HG02938 (cell line): ENCODE measurements around the gene GTF2IRD1.
"Not testable (repeated sequence)": the region's sequence is repeated elsewhere in the genome, so short reads cannot be mapped to it uniquely, and the experiment has no call there.

Experiments
- ATAC-seq: cut with Tn5 transposase; IDR thresholded peaks from one replicate; pipeline ENCODE4 v1.9.1; 2021; ENCODE audit warnings: mild to moderate bottlenecking, moderate library complexity; ENCODE audit not compliant: unreplicated experiment

The GTF2IRD1 gene

DNA sequence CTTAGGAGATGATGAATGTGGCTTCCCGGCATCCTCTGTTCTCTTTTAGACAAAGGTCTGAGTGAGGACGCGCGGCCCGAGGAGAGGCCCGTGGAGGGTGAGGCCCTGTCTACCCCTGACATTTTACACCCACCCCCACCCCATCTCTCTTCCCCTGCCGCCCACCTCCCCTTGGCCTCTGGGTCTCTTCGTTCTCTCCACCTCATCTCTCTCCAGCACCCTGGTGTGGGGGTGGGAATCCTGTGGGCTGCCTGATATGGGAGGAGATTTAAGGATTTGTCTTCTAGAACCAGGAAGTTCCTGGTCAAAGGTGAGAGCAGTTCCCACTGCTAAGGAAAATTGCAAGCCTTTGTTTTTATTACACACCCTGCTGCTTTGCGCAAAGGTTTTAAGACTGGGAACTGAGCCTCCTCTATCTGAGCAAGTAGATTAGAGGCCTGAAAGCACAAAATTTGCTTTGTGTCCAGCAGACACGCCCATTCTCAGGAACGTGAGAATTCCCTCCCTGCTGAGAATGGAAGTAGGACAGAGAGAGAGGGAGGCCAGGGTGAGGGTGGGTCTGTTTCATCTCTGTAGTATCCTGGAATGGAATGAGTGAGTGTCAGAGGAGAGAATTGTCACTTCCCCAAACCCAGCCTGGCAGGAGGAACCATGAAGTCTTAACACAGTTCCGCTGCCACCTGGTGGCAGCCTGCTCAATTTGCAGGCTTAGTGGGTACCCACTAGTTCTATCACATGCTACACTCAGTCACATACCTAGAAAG lies 91.2 kb downstream of the GTF2IRD1 start:
- ATAC-seq = no peak

DNA sequence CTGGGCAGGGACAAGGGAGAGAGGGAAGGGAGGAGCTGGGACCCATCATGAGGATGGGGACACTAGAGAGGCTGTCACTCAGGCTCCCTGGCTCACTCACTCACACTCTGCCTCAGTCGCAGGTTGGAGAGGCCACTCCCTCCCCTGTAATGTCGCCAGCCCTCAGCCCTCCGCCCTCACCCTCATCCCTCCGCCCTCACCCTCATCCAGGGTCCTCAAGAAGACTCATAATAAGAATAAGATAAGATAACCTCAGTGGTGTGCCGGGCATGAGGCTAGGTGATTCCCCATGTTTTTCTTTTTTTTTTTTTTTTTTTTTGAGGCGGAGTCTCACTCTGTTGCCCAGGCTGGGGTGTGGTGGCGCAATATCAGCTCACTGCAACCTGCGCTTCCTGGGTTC lies 92.2 kb downstream of the GTF2IRD1 start:
- no peak for ATAC-seq

DNA sequence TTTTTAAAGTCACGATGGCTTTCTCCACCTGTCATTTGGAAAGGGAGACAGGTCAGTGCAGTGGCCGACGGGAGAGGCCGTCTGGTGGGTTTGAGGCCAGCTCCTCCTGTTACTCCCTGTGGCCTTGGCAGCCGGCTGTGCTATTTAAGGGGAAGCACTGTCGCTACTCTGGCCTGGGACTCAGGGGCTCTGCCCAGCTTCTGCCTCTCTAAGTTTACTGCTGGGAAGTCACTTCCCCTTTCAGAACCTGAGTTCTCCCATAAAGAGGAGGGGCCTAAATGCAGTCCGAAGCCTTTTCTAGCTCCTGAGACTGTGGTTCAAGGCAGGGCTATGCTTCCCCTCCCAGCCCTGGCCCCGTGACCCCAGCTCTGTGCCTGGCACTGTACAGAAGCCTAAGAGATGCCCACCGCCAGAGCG lies 99.9 kb downstream of the GTF2IRD1 start:
- ATAC-seq = not testable (repeated sequence)

DNA sequence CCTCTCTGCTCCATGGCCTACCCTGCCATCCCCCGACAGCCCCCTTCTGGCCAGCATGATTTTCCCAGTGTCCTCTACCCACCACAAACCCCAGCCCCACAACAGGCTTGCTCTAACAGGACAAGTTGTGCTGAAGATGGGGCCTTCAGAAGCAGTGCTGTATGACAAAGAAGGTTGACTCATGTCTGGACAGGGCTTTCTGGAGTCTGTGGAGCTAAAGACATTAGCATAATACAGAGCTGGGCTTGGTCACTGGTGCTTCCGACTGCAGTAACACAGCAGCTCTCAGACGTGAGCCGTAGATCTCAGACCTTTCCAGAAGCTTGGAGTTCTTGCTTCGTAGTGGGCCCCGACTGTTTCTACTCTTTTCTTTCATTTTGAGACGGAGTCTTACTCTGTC lies 100.5 kb downstream of the GTF2IRD1 start:
- ATAC-seq = no peak

DNA sequence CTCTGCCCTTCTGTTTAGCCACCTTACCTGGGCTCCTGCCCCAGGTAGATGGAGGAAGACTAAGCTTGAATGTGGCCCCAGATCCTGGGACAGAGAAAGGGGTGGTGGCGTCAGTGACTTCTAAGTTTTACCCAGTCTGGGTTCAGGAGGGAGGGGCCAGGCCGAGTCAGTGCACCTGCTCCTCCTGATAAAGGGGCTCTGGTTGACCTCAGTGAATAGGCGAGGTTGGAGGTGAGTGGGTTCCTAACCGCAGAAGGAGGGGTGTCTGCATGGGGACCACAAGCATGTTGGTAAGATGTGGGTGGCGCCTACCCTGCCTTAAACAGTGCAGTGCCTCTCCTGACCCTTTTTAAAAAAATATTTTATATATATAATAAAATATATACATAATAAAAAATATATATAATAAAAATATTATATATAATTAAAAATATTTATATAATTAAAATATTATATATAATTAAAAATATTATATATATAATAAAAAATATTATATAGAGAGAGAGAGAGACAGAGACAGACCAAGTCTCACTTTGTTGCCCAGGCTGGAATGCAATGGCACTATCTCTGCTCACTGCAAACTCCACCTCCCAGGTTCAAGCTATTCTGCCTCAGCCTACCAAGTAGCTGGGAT lies 106.5 kb downstream of the GTF2IRD1 start:
- ATAC-seq = no peak

DNA sequence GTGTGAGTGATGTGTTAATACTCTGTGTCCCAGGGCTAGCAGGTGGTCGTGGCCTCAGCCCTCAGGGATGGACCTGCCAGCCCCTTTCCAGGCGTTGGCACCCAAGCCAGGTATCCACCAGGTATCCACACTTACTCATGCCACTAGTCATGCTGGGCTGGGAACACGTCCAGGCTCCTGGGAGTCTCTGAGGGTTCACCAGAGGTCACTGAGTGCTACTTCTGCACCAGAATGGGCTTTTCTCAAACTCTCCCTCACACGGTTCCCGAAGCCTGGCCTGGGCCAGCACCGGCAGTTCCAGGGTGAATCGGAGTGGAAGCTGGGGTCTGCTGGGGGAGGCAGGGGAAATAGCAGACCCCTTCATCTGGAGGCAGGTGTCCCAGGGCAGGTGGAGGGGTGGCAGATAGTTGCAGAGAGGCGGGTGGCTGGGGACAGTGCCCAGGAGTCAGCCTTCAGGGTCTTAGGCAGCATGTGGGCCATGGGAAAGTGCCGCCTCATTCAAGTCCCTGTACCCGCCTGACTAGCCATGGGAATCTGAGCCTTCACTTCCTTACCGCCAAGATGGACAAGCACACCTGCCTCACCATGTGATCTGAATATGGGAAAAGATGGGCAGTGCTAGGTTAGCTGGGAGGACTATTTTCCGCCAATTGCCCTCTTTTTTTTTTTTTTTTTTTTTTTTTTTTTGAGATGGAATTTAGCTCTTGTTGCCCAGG lies 108.3 kb downstream of the GTF2IRD1 start:
- no peak for ATAC-seq

DNA sequence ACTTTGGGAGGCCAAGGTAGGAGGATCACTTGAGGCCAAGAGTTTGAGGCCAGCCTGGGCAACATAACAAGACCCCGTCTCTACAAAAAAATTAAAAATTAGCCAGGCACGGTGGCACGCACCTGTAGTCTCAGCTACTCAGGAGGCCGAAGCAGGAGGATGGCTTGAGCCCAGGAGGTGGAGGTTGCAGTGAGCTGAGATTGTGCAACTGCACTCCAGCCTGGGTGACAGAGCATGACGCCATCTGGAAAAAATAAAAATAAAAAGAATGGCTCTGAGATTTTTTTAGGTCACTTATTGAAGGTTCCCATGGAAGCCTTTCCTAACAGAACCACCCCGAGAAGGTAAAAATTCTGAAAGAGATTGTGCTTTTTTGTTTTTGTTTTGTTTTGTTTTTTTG lies 109.9 kb downstream of the GTF2IRD1 start:
- ATAC-seq = not testable (repeated sequence)

DNA sequence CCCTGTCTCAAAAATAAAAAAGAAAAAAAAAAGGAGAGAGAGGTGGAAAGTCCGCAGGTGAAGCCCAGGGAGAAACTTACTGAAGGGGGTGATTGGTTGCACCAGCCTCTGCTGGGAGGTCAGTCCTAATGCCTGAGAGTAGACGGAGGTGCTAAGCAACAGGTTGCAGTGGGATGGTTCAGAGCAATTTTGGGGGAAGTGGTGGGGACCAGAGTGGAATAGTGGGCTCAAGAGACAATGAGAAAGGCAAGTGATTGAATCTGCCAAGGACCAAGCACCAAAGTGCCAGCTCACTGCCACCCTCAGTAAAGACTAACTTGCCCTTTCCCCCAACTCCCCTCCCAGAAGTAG lies 113.6 kb downstream of the GTF2IRD1 start:
- no peak for ATAC-seq

DNA sequence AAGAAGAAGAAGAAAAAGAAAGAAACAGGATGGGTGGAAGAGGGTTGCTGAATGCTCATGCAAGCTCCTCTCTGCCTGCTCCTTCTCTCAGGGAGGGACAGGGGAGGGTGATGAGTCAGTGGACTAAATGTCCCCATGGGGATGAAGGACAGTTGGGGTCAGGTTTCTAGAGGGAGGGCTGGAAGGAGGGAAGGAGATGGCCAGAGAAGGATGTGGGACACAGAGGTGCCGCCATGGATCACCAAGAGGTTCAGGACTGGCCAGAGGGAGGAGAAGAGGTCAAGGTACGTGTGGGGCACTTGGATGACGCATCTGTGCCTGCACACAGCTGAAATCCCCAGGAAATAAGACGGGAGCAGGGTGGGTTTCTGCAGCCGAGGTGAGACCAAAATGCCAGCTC lies 115.0 kb downstream of the GTF2IRD1 start:
- ATAC-seq = no peak

DNA sequence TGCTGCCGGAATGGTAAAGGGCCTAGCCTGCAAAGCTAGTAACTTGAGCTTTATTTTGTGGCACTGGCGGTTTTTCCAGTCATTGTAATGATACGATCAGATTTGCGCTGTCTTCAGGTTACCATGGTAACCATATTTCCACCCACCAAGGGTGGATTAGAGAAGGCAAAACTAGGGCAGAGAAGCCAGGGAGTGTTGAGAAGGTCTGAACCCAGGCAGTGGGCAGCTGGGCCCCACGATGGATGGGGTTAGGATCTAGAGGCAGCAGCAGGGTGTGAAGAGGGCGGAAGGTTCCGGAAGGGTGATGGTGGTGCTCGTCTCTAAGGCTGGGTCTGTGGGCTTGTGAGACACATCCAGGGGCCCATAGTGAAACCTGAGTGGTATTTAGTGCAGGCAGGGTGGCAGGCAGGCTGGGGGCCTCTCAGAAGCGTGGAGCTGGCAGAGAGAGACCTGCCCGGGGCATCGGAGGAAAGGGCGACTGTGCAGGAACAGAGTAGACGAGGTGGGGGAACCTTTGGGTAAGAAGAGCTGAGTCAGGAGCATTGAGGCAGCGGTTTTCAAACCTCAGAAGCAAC lies 115.9 kb downstream of the GTF2IRD1 start:
- ATAC-seq = no peak

DNA sequence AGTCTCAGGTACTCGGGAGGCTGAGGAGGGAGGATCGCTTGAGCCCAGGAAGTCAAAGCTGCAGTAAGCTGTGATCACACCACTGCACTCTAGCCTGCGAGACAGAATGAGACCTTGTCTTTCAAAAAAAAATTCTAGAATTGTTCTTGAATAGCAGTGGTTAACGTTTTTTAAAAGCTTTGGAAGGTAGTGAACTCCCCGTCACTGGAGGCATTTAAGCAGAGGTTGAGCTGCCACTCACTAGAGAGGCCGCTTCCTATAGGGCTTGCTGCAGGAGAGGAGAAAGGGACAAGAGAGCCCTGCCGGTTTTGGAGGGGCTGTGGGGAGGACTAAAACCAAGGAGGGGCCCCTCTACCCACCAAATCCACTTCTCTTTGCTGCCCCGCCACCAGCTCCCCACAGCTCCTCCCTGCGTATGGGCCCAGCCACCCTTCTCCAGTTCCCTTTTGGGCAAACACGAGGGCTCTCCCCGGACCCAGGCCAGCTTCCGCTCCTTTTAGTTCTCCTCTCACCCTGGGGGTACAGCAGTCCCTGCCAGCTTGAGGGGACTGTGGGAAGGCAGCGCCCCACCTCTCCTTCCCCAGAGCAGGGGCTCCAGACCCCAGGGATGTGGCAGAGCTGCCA lies 116.9 kb downstream of the GTF2IRD1 start:
- ATAC-seq = no peak

DNA sequence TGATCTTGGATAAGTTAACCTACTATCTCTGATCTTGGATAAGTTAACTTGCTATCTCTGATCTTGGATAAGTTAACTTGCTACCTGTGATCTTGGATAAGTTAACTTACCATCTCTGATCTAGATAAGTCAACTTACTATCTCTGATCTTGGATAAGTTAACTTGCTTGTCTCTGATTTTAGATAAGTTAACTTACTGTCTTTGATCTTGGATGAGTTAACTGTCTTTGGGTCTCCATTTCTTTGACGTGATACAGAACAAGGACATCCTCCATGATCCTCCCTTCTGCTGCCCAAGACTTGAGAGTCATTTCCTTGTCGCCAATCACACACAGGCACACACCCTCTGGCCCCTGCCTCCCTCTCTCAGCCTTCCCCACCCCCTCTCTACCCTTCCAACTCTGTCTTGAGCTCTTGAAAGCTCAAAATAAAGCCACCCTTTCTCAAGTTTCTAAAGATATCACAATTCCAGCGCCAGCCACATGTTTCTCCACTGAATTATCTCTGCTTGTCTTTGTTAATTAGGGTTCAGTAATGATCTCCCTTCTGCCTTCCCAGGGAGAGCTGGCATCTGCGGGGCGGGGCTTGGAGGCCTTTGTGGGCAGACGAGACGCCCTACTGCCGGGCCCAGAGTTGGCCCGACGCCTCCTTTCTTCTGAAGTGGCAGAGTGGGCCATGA lies 118.7 kb downstream of the GTF2IRD1 start:
- no peak for ATAC-seq

DNA sequence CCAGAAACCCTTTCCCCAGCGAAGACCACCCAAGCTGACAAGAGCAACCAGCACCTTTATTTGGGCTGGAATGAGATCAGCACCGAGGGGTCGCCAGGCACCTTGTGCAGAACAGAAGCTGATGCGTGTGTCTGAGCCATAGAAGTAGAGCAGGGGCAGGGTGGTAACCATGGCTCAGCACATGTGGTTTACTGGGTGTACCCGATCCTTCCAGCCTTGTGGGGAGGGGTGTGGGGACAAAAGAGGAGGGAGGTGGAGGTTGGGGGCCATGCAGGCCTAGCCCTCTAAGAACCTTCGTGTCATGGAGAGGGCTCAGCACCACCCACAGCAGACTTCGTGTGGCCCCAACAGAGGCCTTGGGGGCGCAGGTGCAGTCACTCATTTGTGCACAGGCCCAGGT lies 119.8 kb downstream of the GTF2IRD1 start:
- no peak for ATAC-seq

DNA sequence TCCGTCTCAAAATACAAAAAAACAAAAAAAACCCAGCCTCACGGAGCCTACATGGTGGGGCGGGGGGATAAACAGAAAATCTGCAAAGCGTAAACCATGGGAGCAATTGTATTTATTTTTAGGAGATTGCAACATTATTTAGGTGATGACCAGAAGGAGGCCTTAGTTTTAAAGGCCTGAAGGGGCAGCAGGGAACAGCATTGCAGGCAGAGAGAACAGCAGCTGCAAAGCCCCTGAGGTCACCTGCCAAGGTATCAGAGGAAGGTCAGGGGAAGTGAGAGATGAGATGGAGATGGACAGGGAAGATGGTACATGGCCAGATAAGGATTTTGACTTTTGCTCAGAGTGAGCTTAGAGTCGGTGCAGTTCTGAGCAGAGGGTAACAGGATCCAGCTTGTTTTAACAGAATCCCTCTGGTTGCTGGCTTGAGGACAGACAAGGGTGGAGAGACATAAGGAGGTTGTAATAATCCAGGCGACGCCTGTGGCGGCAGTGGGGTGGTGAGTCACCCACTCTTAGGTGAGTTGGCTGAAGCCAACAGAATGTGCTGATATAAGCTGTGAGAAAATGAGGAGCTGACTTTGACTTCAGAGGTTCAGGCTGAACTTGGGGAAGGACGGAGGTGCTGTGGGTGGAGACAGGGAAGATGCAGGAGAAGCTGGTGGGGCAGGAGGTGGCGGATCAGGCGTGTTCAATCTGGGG lies 121.5 kb downstream of the GTF2IRD1 start:
- no peak for ATAC-seq

DNA sequence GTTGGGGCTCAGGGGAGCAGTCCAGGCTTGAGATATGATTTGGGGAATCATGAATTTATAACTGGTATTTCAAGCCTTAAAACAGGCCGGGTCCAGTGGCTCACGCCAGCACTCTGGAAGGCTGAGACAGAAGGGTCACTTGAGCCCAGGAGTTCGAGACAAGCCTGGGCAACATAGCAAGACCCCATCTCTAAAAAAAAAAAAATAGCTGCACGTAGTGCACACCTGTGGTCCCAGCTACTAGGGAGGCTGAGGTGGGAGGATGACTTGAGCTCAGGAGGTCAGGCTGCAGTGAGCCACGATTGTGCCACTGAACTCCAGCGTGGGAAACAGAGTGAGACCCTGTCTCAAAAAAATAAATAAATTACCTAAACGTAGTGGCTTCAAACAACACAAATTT lies 122.1 kb downstream of the GTF2IRD1 start:
- no peak for ATAC-seq

DNA sequence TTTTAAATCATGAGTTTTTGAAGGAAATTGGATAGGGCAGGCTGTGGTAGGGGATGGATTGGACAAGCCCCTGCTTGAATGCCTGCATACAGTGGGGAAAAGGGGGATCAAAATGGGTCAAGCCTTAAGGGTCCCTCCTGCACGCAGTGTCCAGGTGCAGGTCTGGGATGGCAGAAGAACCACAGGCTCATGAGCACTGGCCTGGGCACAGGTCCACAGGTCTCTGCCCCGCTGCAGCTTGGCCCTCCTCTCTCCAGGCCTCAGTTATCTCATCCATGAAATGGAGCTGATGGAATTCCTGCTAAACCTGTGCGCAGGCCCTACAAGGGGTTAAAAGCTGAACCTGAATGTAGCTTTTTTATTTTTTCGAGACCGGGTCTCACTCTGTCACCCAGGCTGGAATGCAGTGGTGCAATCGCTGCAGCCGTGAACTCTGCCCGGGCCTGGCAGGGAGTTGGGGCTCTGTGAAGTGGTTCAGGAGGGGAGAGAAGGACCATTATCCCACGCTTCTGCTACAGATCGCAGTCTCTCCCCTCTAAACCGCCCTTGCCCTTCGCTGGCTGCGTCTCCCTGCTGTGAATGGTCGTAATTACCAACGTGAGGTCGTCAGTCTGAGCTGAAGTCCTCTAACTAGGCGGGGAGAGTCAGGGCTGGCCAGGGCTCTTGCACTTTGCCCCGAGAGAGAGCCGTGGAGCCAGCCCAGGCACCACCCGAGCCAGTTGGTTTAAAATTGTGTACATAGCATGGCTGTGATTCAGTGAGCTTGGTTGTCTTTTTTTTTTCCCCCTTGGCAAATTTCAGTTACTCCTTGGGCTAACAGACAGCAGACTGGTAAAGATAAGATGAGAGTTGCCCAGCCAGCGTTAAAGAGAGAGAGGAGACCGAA lies 126.3 kb downstream of the GTF2IRD1 start:
- ATAC-seq = no peak

DNA sequence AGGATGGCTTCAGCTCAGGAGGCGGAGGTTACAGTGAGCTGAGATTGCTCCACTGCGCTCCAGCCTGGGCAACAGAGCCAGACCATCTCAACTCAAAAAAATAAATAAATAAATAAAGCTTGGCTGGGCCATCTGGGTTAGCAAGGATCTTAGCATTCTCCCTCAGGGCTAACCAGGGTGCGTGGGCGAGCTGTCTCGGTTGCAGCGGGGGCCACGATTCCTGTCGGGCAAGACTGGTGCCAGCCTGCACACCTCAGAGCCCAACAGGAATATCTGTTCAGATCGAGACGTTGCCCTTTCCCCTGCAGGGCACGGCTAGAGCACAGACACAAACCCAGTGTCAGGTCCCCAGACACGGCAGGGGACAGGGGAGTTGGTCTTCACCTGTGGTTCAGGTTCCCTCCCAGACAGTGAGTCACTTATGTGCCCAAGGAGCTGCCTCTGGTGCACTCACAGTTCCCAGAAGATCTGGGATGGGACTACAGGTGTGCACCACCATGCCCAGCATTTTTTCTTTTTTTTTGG lies 128.3 kb downstream of the GTF2IRD1 start:
- no peak for ATAC-seq

DNA sequence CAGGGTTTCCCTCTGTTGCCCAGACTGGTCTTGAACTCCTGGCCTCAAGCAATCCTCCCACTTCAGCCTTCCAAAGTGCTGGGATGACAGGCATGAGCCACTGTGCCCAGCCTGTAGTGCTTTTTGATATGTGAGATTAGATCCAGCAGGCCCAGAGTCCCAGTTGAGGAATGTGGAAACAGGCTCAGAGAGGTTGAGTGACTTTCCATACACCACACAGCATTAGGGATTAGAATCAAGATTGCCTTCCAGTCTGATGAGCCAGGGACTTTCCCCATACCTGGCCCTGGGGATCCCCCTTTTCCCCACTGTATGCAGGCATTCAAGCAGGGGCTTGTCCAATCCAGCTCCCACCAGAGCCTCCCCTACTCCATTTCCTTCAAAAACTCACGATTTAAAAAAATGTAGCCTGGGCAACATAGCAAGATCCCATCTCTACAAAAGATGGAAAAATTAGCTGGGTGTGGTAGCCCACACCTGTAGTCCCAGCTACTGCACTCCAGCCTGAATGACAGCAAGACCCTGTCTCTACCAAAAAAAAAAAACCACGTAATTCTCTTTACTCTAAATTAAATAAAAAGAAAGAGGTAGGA lies 128.8 kb downstream of the GTF2IRD1 start:
- ATAC-seq = no peak

DNA sequence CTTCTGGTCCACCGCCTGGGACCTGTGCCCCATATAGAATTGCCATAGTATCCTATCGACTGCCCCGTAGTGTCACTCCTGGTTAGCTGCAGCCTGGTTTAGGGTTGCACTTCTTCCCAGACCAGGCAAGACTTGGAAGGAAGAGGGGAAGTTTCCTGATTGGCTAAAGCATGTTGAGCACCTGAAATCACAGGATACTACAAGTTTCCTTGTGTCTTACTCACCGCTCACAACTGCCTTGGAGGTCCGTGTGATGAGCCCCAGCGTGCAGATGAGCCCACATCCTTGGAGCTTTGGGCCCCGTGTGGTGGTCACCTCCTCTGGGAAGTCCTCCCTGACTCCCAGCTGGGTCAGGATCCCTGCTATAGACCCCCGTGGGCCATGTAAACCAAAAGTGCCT lies 129.9 kb downstream of the GTF2IRD1 start:
- ATAC-seq = no peak
